CD14-positive monocyte (primary cell): ENCODE data around the gene SEC14L1. TPM values are rescaled to one million over a fixed set of nuclear protein-coding genes. Genes with fewer than 3 reads are reported as not detected.

Experiments
- DNase-seq, 3 donors: peaks; one replicate each; pipeline ENCODE4 v3.0.0-alpha.2; 2011 to 2022
- H2AFZ ChIP-seq: 2 replicates; pipeline ENCODE4 v1.6.0; 2012; ENCODE audit warnings: mild to moderate bottlenecking, low read depth, low read length, inconsistent platforms; ENCODE audit not compliant: insufficient read depth, poor library complexity, severe bottlenecking
- H3K27ac ChIP-seq, 2 donors: 1 replicate in 1 of 2; 2 replicates in 1 of 2; pipeline ENCODE4 v1.5.1; 2012 to 2013; ENCODE audit warnings: low read length in 2 of 2, control low read depth in 1 of 2, inconsistent platforms in 1 of 2, low read depth in 1 of 2, mild to moderate bottlenecking in 1 of 2
- H3K27me3 ChIP-seq, 2 donors: one replicate each; pipeline versions ENCODE4 v1.6.0 to v1.6.1; 2011 to 2013; ENCODE audit warnings: low read length in 2 of 2; ENCODE audit not compliant: control insufficient read depth in 2 of 2, insufficient read depth in 2 of 2
- H3K36me3 ChIP-seq, 2 donors: replicated peaks in 1 of 2; 1 replicate in 1 of 2; 2 replicates in 1 of 2; pipeline versions ENCODE4 v1.5.1 to v1.6.1; 2012 to 2013; ENCODE audit warnings: low read length in 2 of 2, control low read depth in 1 of 2, inconsistent platforms in 1 of 2, mild to moderate bottlenecking in 1 of 2; ENCODE audit not compliant: insufficient read depth in 2 of 2, control insufficient read depth in 1 of 2
- H3K4me1 ChIP-seq, 2 donors: 1 replicate in 1 of 2; 2 replicates in 1 of 2; pipeline versions ENCODE4 v1.5.1 to v1.6.1; 2012 to 2013; ENCODE audit warnings: low read length in 2 of 2, control low read depth in 1 of 2, inconsistent platforms in 1 of 2, mild to moderate bottlenecking in 1 of 2, moderate library complexity in 1 of 2; ENCODE audit not compliant: insufficient read depth in 2 of 2, control insufficient read depth in 1 of 2
- H3K4me2 ChIP-seq: replicated peaks from 2 replicates; pipeline ENCODE3; 2012; ENCODE audit warnings: low read length, moderate library complexity, mild to moderate bottlenecking; ENCODE audit not compliant: poor library complexity, severe bottlenecking; ENCODE audit errors: extremely low read depth
- H3K4me3 ChIP-seq, 3 experiments: fragments of 200-600 bp in 1 of 3; sonication (generic) in 1 of 3; replicated peaks in 1 of 3; 1 replicate in 2 of 3; 2 replicates in 1 of 3; pipeline ENCODE4 v1.5.1; 2011 to 2013; ENCODE audit warnings: low read length in 3 of 3, mild to moderate bottlenecking in 3 of 3, control low read depth in 2 of 3, low read depth in 2 of 3, inconsistent platforms in 1 of 3, moderate library complexity in 1 of 3
- H3K79me2 ChIP-seq: 2 replicates; pipeline ENCODE4 v1.6.0; 2012; ENCODE audit warnings: mild to moderate bottlenecking, control low read depth, inconsistent platforms, low read length, moderate library complexity; ENCODE audit not compliant: insufficient read depth
- H3K9ac ChIP-seq: 2 replicates; pipeline ENCODE4 v1.6.0; 2017; ENCODE audit warnings: low read length, mild to moderate bottlenecking; ENCODE audit not compliant: insufficient read depth, poor library complexity, severe bottlenecking
- H3K9me3 ChIP-seq, 2 donors: replicated peaks in 1 of 2; 1 replicate in 1 of 2; 2 replicates in 1 of 2; pipeline versions ENCODE4 v1.5.1 to v1.6.1; 2012 to 2013; ENCODE audit warnings: low read length in 2 of 2, control low read depth in 1 of 2; ENCODE audit not compliant: control insufficient read depth in 1 of 2, insufficient read depth in 1 of 2
- H4K20me1 ChIP-seq: 2 replicates; pipeline ENCODE4 v1.6.0; 2012; ENCODE audit warnings: mild to moderate bottlenecking, low read length, control low read depth, moderate library complexity; ENCODE audit not compliant: insufficient read depth
- H3K27ac Mint-ChIP-seq, 7 donors: one replicate each; pipeline ENCODE4 v1.8.0; 2020; ENCODE audit warnings: mild to moderate bottlenecking in 7 of 7, mixed read lengths in 7 of 7, moderate library complexity in 6 of 7, inconsistent platforms in 2 of 7
- H3K27me3 Mint-ChIP-seq, 3 donors: one replicate each; pipeline ENCODE4 v1.8.0; 2021 to 2022; ENCODE audit warnings: low read depth in 3 of 3, mild to moderate bottlenecking in 3 of 3, mixed read lengths in 3 of 3, moderate library complexity in 3 of 3, inconsistent platforms in 1 of 3
- H3K36me3 Mint-ChIP-seq, 2 donors: one replicate each; pipeline ENCODE4 v1.8.0; 2020; ENCODE audit warnings: mixed read lengths in 2 of 2, inconsistent platforms in 1 of 2, mild to moderate bottlenecking in 1 of 2
- H3K4me1 Mint-ChIP-seq: one replicate; pipeline ENCODE4 v1.8.0; 2020; ENCODE audit warnings: mild to moderate bottlenecking, mixed read lengths
- H3K4me3 Mint-ChIP-seq, 2 donors: one replicate each; pipeline ENCODE4 v1.8.0; 2020; ENCODE audit warnings: mild to moderate bottlenecking in 2 of 2, mixed read lengths in 2 of 2, moderate library complexity in 1 of 2
- H3K9me3 Mint-ChIP-seq, 7 donors: one replicate each; pipeline ENCODE4 v1.8.0; 2020 to 2022; ENCODE audit warnings: mixed read lengths in 7 of 7, mild to moderate bottlenecking in 6 of 7, moderate library complexity in 6 of 7, inconsistent platforms in 2 of 7
- CTCF ChIP-seq: fragments of 200-600 bp; IDR thresholded peaks from one replicate; pipeline ENCODE4 v1.8.0; 2022; ENCODE audit warnings: antibody characterized with exemption, mild to moderate bottlenecking
- WGBS: methylation state at CpG from one replicate; pipeline ENCODE4 v1.1.5; 2013; ENCODE audit warnings: missing lambda C conversion rate; ENCODE audit not compliant: insufficient coverage; 5-methylcytosine and 5-hydroxymethylcytosine counted together
- intact Hi-C, 2 donors: fragments of 100-400 bp; cut with micrococcal nuclease; formaldehyde crosslinking; loops; one replicate each; pipeline versions ENCODE4 v1.15.0 to v1.15.1; 2023
- polyA plus RNA-seq, 3 donors: library from polyadenylated mRNA; depleted of rRNA in 1 of 3; unstranded in 2 of 3; stranded (reverse) in 1 of 3; fragments of 300-500 nt in 2 of 3; fragments of >200 nt in 1 of 3; fragmentation: Illumina TruSeq in 2 of 3; gene quantifications; 1 replicate in 2 of 3; 2 replicates in 1 of 3; pipeline ENCODE4 v1.2.3, GENCODE V29; 2012 to 2021

Gene SEC14L1
- polyA plus RNA-seq, 3 donors: 34.1 to 76.4 (median 43.2) TPM

- Histone ChIP-seq H3K79me2 (no peaks in the 10 kb centered on the region), H3K27me3 (no peaks in the 10 kb centered on the region), H3K36me3 (no peaks in the 10 kb centered on the region), H2AFZ (no peak overlapping the region), H3K4me2 (no peak overlapping the region), H3K9me3 (peaks cover 0 to 5% of the 10 kb centered on the region in 2 donors), H4K20me1 (no peaks in the 10 kb centered on the region), H3K27ac (no peak overlapping the region), H3K4me1 (peaks cover 10 to 17% of the 10 kb centered on the region in 2 donors), H3K9ac (no peak overlapping the region), H3K4me3 (no peak overlapping the region)
- no peak for TF ChIP-seq CTCF
- intact Hi-C loops: loop anchor here in 1 of 2 donors (5.0 kb wide), 1 partner anchor 89 kb away; the partner anchor contains the start of gene SEC14L1
- Mint-ChIP-seq H3K4me3 (no peak overlapping the region), H3K9me3 (peaks cover 6 to 9% (median 8%) of the 10 kb centered on the region in 7 donors), H3K36me3 (no peaks in the 10 kb centered on the region), H3K27me3 (peaks cover 3 to 6% (median 5%) of the 10 kb centered on the region in 3 donors), H3K27ac (no peak overlapping the region), H3K4me1 (peaks cover 23% of the 10 kb centered on the region)
- 89% methylated on average over 7 of the region's 11 CpGs for WGBS
- DNase-seq: no peak
Observed at GRCh38 chr17:77231076-77231871, 90.5 kb downstream of the SEC14L1 start.

GRCh38 chr17:77233127-77233526 is 92.4 kb downstream of the SEC14L1 start:
- no peak overlapping the region for H3K9ac ChIP-seq
- H3K27ac ChIP-seq: no peak overlapping the region
- DNase-seq: no peak
- H3K27me3 ChIP-seq: no peaks in the 10 kb centered on the region
- Mint-ChIP-seq H3K4me1 (peaks cover 27% of the 10 kb centered on the region), H3K36me3 (no peaks in the 10 kb centered on the region), H3K9me3 (peaks cover 6 to 9% (median 8%) of the 10 kb centered on the region in 7 donors), H3K27ac (no peak overlapping the region), H3K4me3 (no peak overlapping the region), H3K27me3 (peaks cover 3 to 8% (median 6%) of the 10 kb centered on the region in 3 donors)
- WGBS: 98% methylated on average over 5 of the region's 10 CpGs
- no peak for TF ChIP-seq CTCF
- H2AFZ ChIP-seq: no peak overlapping the region
- no peak overlapping the region for H3K4me3 ChIP-seq
- peaks cover 0 to 5% of the 10 kb centered on the region in 2 donors for H3K9me3 ChIP-seq
- no peaks in the 10 kb centered on the region for H3K79me2 ChIP-seq
- no peak overlapping the region for H3K4me2 ChIP-seq
- H4K20me1 ChIP-seq: no peaks in the 10 kb centered on the region
- intact Hi-C loops: loop anchor here in 1 of 2 donors (5.0 kb wide), 1 partner anchor 91 kb away; the partner anchor contains the start of gene SEC14L1
- H3K36me3 ChIP-seq: no peaks in the 10 kb centered on the region
- peaks cover 10 to 21% of the 10 kb centered on the region in 2 donors for H3K4me1 ChIP-seq
